COLO668 (cell line): ENCODE results near the gene KATNB1.
"Not testable (repeated sequence)": the region's sequence is repeated elsewhere in the genome, so short reads cannot be mapped to it uniquely, and the experiment has no call there.

Source experiments
- DNase-seq: peaks from one replicate; lab custom pipeline; 2025; ENCODE audit not compliant: unreplicated experiment; lab: John Stamatoyannopoulos, UW

KATNB1 gene

DNA sequence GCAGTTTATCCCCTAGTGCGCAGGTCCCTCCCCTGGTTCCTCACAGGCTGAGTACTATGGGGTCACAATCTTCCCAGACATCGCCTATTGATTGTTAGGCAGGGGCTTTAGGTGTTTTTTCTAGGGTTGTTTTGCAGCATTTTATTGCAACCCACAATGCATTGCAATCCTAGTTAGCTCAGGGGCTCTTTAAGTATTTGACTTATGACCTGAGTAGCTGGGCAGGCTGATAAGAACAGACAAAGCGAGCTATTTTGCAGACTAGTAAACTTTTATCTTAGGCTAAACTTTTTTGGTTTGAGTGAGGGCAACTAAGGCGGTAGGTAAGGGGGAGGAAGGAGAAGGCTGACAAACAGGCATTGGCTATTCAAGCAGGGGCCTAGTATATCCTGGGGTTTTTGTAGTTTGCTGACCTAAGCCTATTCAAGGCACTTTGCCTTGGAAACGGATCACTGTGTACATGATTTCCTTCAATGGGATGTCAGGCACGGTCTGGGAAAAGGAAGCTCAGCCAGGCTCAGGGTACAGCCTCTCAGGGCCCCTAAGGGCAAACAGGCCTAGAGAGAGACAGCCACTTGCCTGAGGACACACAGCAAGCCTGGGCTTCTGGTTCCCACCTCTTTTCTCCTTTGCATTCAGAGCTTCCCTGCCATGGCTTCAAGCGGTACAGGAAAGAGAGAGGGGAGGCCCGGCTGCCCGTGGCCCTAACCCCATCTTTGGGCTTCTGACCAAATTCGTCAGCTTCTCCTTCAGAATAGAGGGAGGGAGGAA is 34.6 kb upstream of the KATNB1 start:
- DNase-seq = no peak

DNA sequence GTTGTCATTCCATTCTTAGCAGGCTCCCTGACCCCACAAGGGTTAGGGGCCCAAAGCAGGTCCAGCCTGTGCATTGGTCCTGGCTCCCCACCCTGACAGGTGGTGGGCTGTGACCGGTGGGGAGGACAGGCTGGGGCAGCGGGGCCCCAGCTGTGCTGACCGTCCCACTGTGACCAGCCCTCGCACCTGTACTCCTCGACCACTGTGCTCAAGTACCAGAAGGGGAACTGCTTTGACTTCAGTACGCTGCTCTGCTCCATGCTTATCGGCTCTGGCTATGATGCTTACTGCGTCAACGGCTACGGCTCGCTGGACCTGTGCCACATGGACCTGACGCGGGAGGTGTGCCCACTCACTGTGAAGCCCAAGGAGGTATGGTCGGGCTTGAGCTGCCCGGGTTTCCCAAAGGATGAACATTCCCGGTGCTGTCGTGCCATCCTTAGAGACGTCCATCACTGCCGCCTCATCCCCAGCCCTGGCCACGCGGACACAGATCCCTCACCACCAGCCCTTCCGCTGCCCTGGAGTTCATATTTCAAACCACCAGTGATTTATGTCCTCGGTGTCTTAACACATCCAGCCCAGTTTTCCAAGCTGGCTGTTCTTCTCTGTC is 33.7 kb upstream of the KATNB1 start:
- no peak for DNase-seq

DNA sequence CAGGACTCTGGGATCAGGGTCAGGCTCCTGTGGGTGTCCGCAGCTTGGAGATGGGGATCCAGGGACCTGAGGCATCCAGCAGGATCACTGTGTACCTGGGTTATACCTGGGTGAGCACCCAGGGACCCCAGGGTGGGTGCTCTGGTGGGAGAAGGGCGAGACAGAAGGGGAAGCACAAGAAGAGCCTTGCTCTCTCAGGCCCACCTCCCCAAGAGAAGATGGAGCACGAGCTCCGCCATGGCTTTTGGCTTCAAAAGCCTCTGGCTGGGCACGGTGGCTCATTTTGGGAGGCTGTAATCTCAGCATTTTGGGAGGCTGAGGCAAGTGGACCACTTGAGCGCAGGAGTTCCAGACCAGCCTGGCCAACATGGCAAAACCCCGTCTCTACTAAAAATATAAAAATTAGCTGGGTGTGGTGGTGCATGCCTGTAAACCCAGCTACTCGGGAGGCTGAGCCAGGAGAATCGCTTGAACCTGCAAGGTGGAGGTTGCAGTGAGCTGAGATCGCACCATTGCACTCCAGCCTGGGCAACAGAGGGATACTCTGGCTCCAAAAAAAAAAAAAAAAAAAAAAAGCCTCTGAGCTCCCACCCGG is 32.1 kb upstream of the KATNB1 start:
- DNase-seq = no peak

DNA sequence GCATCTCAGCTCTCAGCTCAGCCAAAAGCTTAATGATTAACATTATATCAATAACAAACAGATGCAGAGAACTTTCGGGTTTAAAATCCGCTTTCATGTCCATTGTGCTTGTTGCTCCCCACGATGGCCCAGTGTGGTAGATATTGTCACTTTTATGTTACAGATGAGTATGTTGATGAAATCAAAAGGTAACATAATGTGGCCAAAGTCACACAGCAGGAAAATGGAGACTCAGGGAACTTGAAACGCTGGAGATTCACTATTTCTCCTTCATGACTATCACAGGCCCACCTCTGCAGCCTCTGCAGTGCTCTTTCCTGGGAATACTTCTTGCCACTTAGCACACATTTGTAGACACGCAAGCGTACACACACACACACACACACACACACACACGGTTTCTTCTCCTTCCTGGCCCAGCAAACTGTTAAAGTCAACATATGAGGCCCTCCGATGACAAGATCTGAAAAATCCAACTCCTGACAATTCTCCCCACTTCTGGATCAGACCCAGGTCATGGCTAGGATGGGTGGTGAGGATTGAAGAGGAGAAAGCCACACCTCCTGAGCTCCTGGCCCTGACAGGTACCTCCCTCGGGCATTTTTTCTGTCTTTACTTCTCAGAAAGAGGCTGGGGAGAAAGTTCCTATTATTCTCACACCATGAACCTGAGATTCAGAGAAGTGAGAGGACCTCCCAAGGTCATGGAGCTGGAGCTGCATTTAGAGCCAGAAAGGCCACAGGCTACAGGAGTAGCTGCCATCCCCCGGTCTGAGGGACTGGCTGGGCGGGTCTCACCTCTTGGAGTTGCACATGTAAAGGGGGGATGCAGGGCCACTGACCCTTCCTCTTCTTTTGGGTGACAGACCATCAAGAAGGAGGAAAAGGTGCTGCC is 31.3 kb upstream of the KATNB1 start:
- DNase-seq = peak; percentile 48

DNA sequence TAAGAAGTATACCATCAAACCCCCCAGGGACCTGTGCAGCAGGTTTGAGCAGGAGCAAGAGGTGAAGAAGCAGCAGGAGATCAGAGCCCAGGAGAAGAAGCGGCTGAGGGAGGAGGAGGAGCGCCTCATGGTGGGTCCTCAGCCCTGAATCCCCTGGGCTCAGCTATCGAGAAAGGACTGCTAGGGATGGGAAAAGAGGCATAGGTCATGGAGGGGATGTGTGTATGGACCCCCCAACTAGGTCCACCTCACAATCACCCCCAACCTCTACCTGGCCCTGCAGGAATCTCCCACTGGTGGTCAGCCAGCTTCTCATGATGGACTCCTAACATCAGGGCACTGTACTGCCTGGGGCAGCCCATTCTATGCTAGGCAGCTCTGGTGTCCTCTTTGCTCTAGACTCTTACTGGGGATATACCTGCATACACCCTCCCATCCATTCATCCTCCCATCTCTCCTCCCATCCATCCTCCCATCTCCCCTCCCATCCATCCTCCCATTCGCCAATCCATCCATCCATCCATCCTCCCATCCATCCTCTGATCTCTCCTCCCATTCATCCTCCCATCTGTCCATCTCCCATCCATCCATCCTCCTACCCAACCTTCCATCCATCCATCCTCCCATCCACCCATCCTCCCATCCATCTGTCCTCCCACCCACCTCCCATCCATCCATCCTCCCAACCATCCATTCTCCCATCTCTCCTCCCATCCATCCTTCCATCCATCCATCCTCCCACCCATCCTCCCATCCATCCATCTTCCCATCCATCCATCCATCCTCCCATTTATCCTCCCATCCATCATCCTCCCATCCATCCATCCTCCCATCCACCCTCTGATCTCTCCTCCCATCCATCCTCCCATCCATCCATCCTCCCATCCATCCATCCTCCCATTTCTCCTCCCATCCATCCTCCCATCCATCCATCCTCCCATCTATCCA is 30.4 kb upstream of the KATNB1 start:
- no peak for DNase-seq

DNA sequence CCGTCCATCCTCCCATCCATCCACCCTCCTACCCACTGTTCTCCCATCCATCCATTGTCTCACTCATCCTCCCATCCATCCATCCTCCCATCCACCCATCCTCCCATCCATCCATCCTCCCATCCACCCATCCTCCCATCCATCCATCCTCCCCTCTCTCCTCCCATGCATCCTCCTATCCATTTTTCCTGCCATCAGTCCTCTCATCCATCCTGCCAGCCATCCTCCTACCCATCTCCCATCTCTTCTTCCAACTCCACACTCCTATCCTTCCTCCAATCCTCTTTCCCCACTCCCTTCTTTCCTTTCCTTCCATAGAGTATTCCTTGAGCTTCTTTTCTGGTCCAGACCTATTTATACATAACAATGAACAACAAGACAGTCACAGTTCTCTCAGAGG is 28.9 kb upstream of the KATNB1 start:
- no peak for DNase-seq

DNA sequence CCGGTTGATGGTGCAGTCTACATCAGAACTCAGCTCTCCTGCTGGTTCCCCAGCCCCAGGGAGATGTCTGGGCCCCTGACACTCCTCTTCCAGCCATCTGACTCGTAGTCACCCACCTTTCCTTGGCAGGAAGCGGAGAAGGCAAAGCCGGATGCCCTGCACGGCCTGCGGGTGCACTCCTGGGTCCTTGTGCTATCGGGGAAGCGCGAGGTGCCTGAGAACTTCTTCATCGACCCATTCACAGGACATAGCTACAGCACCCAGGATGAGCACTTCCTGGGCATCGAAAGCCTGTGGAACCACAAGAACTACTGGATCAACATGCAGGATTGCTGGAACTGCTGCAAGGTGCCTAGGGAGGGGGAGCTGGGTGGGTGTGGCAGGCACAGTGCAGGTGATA is 28.2 kb upstream of the KATNB1 start:
- no peak for DNase-seq

DNA sequence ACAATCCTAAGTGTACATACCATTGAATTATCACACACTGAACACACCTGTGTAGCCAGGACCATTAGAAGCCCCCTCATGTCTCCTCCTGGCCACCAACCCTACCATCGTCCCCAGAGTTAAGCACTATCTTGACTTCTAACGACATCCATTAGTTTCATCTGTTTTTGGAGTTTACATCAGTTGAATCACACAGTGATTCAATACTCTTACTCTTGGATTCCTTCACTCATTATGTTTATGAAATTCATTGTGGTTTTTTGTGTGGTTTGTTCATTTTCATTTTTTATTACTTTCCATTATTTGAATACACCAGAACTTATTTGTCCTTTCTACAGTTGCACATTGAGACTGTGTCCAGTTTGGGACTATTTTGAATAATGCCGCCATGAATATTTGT is 27.4 kb upstream of the KATNB1 start:
- no peak for DNase-seq

DNA sequence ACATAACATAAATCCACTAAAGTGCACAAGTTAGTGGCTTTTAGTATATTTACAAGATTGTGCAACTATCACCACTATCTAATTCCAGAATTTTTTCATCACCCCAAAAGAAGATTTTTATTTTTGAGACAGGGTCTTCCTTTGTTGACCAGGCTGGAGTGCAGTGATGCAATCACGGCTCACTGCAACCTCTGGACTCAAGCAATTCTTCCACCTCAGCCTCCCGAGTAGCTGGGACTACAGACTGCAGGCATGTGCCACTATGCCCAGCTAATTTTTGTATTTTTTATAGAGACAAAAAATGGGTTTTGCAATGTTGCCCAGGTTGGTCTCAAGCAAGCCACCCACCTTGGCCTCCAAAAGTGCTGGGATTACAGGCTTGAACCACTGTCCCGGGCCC is 25.9 kb upstream of the KATNB1 start:
- DNase-seq = no peak

DNA sequence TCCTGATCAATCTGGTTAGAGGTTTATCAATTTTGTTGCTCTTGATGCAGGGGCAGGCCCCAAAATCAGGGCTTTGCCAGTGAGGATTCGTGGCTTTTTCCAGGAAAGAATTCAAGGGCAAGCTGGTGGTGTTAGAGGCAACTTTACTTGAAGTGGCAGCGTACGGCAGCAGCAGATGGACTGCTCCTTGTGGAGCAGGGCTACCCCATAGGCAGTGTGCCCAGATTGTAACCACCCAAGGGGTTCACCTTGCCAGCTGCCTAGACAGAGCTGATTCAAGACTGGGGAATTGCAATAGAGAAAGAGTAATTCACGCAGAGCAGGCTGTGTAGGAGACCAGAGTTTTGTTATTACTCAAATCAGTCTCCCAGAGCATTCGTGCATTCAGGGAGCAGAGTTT is 24.2 kb upstream of the KATNB1 start:
- DNase-seq = no peak

DNA sequence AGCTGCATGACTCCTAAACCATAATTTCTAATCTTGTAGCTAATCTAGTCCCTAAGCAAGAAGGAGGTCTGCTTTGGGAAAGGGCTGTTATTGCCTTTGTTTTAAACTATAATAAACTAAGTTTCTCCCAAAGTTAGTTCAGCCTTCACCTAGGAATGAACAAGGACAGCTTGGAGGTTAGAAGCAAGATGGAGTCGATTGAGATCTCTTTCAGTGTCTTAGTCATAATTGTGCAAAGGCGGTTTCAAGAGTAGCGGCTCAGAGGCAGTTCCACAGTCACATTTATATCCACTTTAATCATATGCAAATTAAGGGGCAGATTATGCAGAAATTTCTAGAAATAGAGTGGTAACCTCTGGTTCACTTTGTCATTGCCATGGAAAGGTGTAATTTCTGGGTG is 23.6 kb upstream of the KATNB1 start:
- no peak for DNase-seq

DNA sequence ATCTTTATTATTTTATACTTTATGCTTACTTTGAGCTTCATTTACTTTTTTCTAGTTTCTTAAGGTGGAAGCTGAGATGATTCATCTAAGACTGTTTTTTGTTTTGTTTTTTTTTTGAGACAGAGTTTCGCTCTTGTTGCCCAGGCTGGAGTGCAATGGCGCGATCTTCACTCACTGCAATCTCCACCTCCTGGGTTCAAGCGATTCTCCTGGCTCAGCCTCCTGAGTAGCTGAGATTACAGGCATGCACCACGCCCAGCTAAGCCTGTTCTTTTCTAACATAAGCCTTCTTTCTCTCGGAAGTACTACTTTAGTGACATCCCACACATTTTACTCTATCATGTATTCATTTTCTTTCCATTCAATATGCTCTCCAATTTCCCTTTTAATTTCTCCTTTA is 23.0 kb upstream of the KATNB1 start:
- not testable (repeated sequence) for DNase-seq

DNA sequence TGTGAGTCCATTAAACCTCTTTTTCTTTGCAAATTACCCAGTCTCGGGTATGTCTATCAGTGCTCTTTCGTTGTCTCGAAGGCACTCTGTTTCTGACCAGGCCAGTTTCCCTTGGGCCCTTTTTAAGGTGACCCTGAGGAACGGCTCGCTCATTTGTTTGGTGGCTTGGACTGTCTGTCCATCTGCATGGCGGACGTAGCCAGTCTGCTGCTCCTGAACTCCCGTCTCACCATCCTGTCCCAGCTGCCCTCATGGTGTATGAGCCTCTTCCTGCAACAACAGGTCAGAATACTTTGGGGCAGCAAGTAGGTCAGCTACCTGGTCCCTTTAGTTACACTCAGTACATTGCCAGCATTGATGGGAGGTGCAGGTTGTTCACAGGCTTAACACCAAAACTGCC is 22.0 kb upstream of the KATNB1 start:
- DNase-seq = no peak

DNA sequence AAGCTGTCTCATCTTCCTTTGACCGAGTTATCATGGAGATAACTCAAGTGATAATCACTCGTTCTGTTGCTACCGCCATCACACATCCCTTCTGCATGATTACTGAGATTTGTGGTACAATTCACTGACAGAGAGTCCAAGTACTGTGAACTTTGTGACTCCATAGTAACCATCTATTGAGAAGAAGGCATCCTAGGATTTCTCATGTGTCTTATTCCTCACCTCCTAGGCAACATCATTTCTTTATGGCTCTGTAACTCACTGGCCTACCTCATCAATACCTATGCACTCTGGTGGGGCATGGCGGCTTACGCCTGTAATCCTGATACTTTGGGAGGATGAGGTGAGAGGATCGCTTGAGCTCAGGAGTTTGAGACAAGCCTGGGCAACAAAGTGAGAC is 21.5 kb upstream of the KATNB1 start:
- DNase-seq = no peak

DNA sequence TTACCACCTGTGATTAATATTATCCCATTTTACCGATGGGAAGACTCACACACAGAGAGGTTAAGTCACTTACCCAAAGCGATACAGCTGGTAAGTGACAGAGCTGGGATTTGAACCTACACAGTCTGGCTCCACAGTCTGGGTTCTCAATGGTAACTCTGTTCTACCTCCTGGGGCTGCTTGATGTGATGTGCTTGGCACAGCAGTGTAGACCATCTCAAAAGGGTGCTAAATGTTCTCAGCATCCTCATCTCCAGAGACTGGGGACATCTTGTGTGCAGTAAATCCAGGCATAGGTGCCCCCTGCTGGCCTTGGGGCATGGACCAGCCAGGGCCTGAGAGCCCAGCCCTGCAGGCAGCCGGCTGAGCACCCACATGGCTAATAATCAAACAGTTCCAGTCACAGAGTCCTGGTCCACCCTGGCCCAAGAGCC is 15.4 kb upstream of the KATNB1 start:
- DNase-seq = peak; percentile 71

DNA sequence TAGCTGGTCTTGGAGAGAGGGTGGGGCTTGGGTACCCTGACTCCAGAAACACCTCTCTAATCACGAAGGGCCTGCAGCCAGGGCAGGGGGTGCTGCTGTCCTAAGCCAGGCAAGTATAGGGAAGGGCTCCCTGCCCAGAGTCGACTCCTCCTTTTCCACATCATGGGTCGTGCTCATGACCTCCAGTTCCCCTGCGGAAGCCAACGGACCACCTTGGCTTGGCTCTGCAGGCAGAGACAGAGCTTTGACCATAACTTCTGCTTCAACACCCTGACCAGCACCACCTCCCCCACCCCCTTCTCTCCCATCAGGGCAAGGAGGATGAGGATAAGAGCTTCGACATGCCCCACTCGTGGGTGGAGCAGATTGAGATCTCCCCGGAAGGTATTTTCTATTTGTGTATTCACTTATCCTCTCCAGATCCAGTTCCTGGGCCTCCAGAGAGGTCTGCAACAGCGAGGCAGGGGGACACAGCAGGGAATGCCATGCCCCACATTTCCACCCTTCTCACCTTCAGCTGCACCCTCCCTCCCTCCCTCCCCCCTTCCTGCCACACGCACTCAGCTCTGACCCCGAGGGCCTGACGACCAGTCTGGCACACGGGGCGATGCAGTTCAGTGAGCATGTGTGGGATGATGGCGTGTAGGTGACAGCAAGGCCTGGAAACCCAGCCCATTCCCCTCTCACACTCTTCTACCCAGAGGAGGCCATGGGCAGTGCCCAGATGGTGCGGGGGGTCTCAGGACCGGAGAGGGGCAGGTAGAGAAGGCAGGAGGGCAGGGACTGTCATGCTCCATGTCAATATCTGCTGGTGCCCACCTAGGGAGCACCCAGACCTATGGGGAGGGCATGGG is 14.0 kb upstream of the KATNB1 start:
- DNase-seq = no peak

DNA sequence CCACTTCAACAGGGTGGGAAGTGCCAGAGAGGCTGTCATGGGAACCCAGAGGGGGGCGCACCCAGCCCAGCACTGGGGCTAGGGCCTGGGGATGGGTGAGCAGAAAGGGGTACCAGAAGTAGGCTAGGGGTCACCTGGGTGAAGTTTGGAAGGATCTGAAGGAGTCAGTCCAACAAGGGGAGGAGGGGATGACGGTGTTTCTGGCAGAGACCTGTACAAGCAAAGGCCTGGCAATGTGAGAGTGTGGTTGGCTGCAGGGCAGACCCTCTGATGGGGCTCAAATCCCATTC is 13.4 kb upstream of the KATNB1 start:
- DNase-seq = no peak

DNA sequence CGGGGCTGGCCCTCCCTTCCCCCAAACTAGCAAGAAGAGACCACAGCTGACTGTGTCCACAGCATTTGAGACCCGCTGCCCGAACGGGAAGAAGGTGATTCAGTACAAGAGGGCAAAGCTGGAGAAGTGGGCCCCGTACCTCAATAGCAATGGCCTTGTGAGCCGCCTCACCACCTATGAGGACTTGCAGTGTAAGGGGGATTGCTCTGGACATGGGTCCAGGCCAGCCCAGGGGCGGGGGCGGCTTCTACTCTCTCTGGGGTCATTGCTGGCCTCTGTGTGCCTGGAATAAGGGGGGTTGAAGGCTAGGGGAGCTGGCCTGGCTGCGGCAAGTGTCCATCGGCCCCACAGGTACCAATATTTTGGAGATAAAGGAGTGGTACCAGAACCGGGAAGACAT is 12.9 kb upstream of the KATNB1 start:
- DNase-seq = no peak

DNA sequence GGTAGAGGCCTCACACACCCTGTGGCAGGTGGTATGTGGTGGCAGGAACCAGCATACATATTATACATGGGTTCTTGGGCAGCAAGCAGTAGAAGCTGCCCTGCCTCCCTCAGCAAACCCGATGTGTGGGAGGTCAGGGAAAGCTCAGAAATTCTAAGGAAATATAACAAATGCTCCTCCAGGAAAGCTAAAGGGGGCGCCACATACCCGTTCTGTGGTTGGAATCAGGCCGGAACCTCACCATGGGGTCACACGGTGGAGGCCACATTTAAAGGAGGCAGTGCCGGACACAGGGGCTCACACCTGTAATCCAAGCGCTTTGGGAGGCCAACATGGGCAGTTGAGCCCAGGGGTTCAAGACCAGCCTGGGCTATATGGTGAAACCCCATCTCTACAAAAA is 12.4 kb upstream of the KATNB1 start:
- no peak for DNase-seq

DNA sequence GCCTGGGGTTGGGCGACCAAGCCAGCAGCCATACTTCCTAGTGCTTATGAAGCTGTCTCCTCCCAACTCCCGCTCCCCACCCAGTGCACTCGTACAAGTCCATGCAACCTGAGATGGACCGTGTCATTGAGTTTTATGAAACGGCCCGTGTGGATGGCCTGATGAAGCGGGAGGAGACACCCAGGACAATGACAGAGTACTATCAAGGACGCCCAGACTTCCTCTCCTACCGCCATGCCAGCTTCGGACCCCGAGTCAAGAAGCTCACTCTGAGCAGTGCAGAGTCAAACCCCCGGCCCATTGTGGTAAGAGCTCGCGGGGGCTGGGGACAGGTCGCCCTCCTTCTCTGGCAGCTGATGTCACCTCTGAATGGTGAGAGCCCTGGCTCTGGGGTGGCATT is 11.0 kb upstream of the KATNB1 start:
- DNase-seq = no peak
